Prostate gland (tissue), 2 donors: ENCODE data around the gene HBE1.

Experiments
- CTCF ChIP-seq, 4 experiments: fragments of 200-600 bp in 2 of 4; fragments of 450-650 bp in 2 of 4; sonication (generic) in 2 of 4; IDR thresholded peaks; 1 replicate in 3 of 4; 2 replicates in 1 of 4; pipeline ENCODE4 v1.5.1; 2016 to 2019; ENCODE audit warnings: antibody characterized with exemption in 4 of 4, mild to moderate bottlenecking in 2 of 4, moderate library complexity in 2 of 4
- POLR2AphosphoS5 ChIP-seq: sonication (generic); formaldehyde crosslinking; IDR thresholded peaks from one replicate; pipeline ENCODE4 v1.6.1; 2017; ENCODE audit warnings: antibody characterized with exemption

- no peak for TF ChIP-seq CTCF (IDR thresholded peaks at IDR 0.05)
- no peak for TF ChIP-seq POLR2AphosphoS5
Observed at GRCh38 chr11:5246772-5247471, 22.8 kb downstream of the HBE1 start.
